Activated CD4-positive, alpha-beta T cell treated with anti-CD3 and anti-CD28 coated beads for 36 hours (primary cell): ENCODE data around the gene CWH43. TPM values are rescaled to one million over a fixed set of nuclear protein-coding genes. Genes with fewer than 3 reads are reported as not detected.

Experiments
- ATAC-seq: fragments of 200-7000 bp; cut with Tn5 transposase; one replicate; pipeline ENCODE4 v1.10.0; 2021; ENCODE audit warnings: mild to moderate bottlenecking, moderate library complexity
- CTCF ChIA-PET: fragments of 350-600 bp; sonication (Branson Sonifier 250); formaldehyde crosslinking; loops from one replicate; lab custom pipeline; 2021; ENCODE audit warnings: antibody characterized with exemption; lab: Charles Lee
- POLR2A ChIA-PET: fragments of 350-600 bp; sonication (Branson Sonifier 250); formaldehyde crosslinking; loops from one replicate; lab custom pipeline; 2021; ENCODE audit warnings: antibody characterized with exemption, inconsistent platforms; lab: Charles Lee
- DNase-seq: peaks from one replicate; pipeline ENCODE4 v3.0.0-alpha.2; 2020
- H3K27ac Mint-ChIP-seq: one replicate; pipeline ENCODE4 v1.8.0; 2021; ENCODE audit warnings: mixed read lengths
- H3K27me3 Mint-ChIP-seq: one replicate; pipeline ENCODE4 v1.8.0; 2021; ENCODE audit warnings: mixed read lengths
- H3K36me3 Mint-ChIP-seq: one replicate; pipeline ENCODE4 v1.8.0; 2021; ENCODE audit warnings: low read depth, mixed read lengths
- H3K4me1 Mint-ChIP-seq: one replicate; pipeline ENCODE4 v1.8.0; 2021; ENCODE audit warnings: mixed read lengths
- H3K4me3 Mint-ChIP-seq: one replicate; pipeline ENCODE4 v1.8.0; 2021; ENCODE audit warnings: mild to moderate bottlenecking, moderate library complexity, mixed read lengths
- H3K9me3 Mint-ChIP-seq: one replicate; pipeline ENCODE4 v1.8.0; 2021; ENCODE audit warnings: low read depth, mixed read lengths
- intact Hi-C, 2 experiments: fragments of 100-400 bp; cut with DNase I in 1 of 2; cut with micrococcal nuclease in 1 of 2; formaldehyde crosslinking; loops; one replicate each; pipeline versions ENCODE4 v1.14.2 to v1.15.1; 2022 to 2024; cut with DNase I, micrococcal nuclease
- total RNA-seq, 2 experiments: library from RNA; stranded (reverse); gene quantifications; one replicate each; pipeline ENCODE4 v1.2.3, GENCODE V29; 2021

The CWH43 gene
- total RNA-seq = not detected

DNA sequence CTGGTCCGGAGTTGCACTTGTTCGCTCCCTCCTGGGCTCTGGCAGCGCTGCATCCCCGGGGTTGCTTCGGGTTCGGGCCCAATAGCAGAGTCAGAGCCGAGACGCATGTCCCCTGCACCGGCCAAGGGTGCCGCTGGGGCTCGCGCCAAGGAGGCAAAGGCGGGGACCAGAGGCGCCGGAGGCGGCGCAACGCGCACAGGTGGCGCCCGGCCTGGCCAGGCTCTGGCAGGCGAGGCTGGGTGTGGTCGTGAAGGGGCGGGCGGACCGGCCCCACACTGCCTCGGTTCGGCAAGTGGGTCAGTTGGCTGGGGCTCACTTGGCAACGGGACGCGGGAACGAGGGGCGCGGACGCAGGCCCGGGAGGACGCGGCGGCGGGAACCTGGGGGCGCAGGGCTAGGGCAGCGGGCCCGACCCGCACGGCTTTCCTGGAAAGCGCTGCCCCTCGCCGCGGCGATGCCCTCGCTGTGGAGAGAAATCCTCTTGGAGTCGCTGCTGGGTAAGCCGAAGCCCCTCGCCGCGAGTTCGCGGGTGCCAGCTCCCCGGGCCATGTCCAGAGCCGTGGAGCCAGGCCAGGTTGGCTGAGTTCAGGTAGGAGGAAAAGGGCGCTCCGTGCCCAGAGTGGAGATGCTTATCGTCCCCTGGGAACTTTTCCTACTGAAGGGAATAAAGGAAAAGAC lies at the start of gene CWH43:
Gene CWH43, plus strand, starts transcription at position 300 of the 678 bp plus-strand sequence. Its CDS starts 155 bp downstream, at position 455.
- H3K9me3 Mint-ChIP-seq = peaks cover 2% of the 10 kb centered on the region
- no peaks in the 10 kb centered on the region for H3K36me3 Mint-ChIP-seq
- CTCF ChIA-PET = no interaction called here
- H3K27me3 Mint-ChIP-seq = peaks cover 47% of the 10 kb centered on the region
- no peak within 1 kb of the TSS for H3K4me3 Mint-ChIP-seq
- no peak for ATAC-seq
- POLR2A ChIA-PET = no interaction called here
- no peaks in the 10 kb centered on the region for H3K4me1 Mint-ChIP-seq
- intact Hi-C loops = no loop called here
- DNase-seq = peak; percentile 8
- no peak within 1 kb of the TSS for H3K27ac Mint-ChIP-seq

DNA sequence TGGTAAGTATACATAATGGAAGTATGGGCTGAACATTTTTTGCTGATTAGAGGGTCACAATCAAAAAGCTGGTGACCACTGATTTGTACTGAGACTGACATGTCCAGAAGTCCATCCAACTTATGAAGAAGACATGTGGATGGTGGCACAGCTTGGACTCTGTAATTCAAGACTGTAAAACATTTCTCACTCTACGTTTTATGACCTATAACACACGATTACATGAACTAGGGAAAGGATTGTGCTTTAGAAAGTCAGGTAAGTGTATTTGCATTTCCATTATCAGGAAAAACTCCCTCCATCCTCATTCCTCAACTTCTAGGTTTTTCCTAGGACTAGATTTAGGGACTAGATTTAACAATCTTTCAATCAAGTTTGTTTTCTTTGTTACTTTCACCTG lies 49.0 kb upstream of the CWH43 start:
- ChIA-PET CTCF (interaction anchor here (1.4 kb wide), 1 partner anchor 8 kb away, joined by 4 read pairs; no protein-coding TSS in a partner anchor), POLR2A (no interaction called here)
- H3K36me3 Mint-ChIP-seq = no peaks in the 10 kb centered on the region
- no peak for ATAC-seq
- H3K4me1 Mint-ChIP-seq = no peaks in the 10 kb centered on the region
- H3K27ac Mint-ChIP-seq = no peak overlapping the region
- peaks cover 3% of the 10 kb centered on the region for H3K9me3 Mint-ChIP-seq
- DNase-seq = no peak
- intact Hi-C loops = no loop called here
- H3K4me3 Mint-ChIP-seq = no peak overlapping the region
- H3K27me3 Mint-ChIP-seq = no peaks in the 10 kb centered on the region

DNA sequence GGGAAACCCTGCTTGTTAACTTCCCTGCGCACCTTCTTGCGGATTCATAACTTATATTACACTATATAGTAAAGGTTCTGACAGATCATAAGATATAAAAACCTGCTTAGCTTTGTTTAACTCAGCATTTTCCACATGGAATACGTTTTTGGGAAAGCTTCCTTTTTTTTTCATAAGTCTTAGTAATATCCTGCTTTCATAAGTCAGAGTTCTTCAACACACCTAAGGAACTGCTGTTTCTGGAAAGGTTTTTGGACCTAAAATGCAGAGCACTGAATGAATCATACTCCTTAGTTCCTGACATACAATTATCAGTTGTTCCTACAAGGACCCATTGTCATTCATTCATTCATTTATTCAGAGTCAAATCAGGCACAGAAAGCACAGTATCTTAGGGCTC lies 47.2 kb upstream of the CWH43 start:
- Mint-ChIP-seq H3K27me3 (no peaks in the 10 kb centered on the region), H3K4me3 (no peak overlapping the region), H3K4me1 (no peaks in the 10 kb centered on the region), H3K27ac (no peak overlapping the region), H3K9me3 (peaks cover 3% of the 10 kb centered on the region), H3K36me3 (no peaks in the 10 kb centered on the region)
- ATAC-seq (no peak), DNase-seq (no peak)
- POLR2A ChIA-PET = no interaction called here
- intact Hi-C loops = no loop called here
- CTCF ChIA-PET = no interaction called here

DNA sequence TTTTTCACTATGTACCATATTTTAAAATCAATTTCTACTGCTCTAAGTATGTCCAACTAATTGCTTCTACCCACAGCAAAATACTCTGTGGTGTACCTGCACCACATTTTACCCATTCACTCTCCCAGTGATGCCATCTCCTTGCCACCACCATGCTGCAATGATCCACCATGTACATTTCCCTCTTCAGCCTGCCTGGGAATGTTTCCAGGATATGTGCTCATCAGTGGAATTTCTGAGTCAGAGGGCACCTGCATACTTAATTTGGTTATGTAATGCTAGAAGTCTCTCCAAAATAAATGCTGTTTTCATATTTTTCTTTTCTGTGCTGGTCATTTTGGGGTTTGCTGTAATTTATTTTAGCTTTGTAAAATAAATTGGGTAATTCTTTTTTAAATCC lies 46.3 kb upstream of the CWH43 start:
- no peak overlapping the region for H3K4me3 Mint-ChIP-seq
- H3K4me1 Mint-ChIP-seq = peaks cover 8% of the 10 kb centered on the region
- DNase-seq (no peak), ATAC-seq (no peak)
- CTCF ChIA-PET = no interaction called here
- H3K36me3 Mint-ChIP-seq = no peaks in the 10 kb centered on the region
- POLR2A ChIA-PET = no interaction called here
- H3K27ac Mint-ChIP-seq = no peak overlapping the region
- H3K27me3 Mint-ChIP-seq = no peaks in the 10 kb centered on the region
- intact Hi-C loops = no loop called here
- H3K9me3 Mint-ChIP-seq = peaks cover 3% of the 10 kb centered on the region

DNA sequence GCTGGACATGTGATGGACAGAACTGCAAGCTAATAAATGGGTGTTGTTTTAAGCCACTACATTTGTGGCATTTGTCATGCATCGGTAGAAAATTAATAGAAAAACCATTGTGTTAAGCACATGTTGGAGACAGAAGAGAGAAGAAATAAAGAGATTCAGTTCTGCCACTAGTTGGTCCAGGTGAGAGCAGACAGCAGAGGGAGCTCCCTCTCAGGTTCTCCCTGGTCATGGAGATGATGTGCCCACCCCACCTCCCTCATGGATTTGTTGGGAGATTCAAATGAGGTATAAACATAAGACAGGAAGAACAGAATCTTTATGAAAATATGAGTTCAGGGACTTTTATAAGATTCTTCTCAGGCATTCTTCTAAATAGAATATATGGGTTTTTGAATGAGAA lies 42.7 kb upstream of the CWH43 start:
- intact Hi-C loops = no loop called here
- peaks cover 14% of the 10 kb centered on the region for H3K4me1 Mint-ChIP-seq
- ChIA-PET CTCF (no interaction called here), POLR2A (no interaction called here)
- DNase-seq (peak; percentile 34), ATAC-seq (no peak)
- H3K36me3 Mint-ChIP-seq = no peaks in the 10 kb centered on the region
- no peak overlapping the region for H3K4me3 Mint-ChIP-seq
- H3K27ac Mint-ChIP-seq = no peak overlapping the region
- no peaks in the 10 kb centered on the region for H3K27me3 Mint-ChIP-seq
- H3K9me3 Mint-ChIP-seq = no peaks in the 10 kb centered on the region

DNA sequence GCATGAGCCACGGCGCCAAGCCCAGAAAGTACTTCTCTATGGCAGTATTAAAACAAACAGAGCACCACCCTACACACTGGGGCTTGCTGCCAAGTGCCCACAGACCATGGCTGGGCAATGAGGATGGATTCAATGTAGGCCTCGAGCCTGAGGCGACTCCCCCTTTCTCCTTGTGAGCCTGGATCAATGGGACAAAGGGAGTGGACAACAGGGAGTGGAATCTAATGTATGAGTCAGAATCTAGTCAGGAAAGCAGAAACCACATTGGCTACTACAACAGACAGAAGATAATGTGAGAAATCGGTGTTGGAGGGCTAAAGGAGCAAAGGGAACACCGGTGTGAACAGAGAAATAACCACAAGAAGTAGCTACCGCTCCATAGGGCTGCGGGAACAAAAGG lies 41.8 kb upstream of the CWH43 start:
- H3K27me3 Mint-ChIP-seq = no peaks in the 10 kb centered on the region
- H3K27ac Mint-ChIP-seq = no peak overlapping the region
- ATAC-seq (peak; percentile 24), DNase-seq (peak; percentile 10)
- ChIA-PET CTCF (interaction anchor here (0.7 to 1.6 kb wide), 15 partner anchors 8 to 366 kb away, joined by 3 to 16 read pairs (median 4); no protein-coding TSS in a partner anchor), POLR2A (interaction anchor here (0.7 kb wide), 1 partner anchor 215 kb away, joined by 4 read pairs; no protein-coding TSS in a partner anchor)
- H3K9me3 Mint-ChIP-seq = no peaks in the 10 kb centered on the region
- intact Hi-C loops = loop anchor here in 1 of 2 experiments (2.0 kb wide), 1 partner anchor 33 kb away; no protein-coding TSS in a partner anchor
- H3K4me1 Mint-ChIP-seq = peaks cover 14% of the 10 kb centered on the region
- no peak overlapping the region for H3K4me3 Mint-ChIP-seq
- no peaks in the 10 kb centered on the region for H3K36me3 Mint-ChIP-seq

DNA sequence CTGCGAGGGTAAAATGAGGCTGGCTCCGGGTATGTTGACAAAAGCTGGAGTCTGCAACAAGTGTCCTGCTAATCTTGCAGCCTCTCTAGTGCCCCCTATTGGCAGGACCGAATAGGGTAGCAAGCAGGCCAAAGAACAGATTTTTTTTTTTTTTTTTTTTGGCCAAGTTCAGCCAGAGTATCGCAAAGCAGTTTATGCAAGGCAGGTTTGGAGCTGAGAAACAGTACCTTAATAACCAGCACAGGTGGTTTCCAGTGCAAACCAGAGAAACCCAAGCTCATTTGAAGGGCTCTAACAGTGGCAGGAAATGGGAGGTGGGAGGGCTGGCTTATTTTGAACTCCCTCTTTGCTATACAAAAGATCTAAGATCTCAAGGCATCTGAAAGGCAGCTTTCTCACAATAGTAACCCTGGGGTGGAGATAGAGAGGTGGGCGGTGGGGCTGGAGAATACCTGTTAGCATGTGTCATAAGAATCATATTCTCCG lies 41.3 kb upstream of the CWH43 start:
- CTCF ChIA-PET = interaction anchor here (0.6 to 1.6 kb wide), 23 partner anchors 8 to 690 kb away, joined by 3 to 16 read pairs (median 4); no protein-coding TSS in a partner anchor
- ATAC-seq (peak; percentile 77), DNase-seq (peak; percentile 80)
- no peaks in the 10 kb centered on the region for H3K36me3 Mint-ChIP-seq
- H3K4me1 Mint-ChIP-seq = peaks cover 14% of the 10 kb centered on the region
- no peaks in the 10 kb centered on the region for H3K9me3 Mint-ChIP-seq
- no peak overlapping the region for H3K4me3 Mint-ChIP-seq
- intact Hi-C loops = loop anchor here in 1 of 2 experiments (2.0 kb wide), 1 partner anchor 34 kb away; no protein-coding TSS in a partner anchor
- no peaks in the 10 kb centered on the region for H3K27me3 Mint-ChIP-seq
- POLR2A ChIA-PET = interaction anchor here (0.7 kb wide), 1 partner anchor 216 kb away, joined by 4 read pairs; no protein-coding TSS in a partner anchor
- H3K27ac Mint-ChIP-seq = no peak overlapping the region

DNA sequence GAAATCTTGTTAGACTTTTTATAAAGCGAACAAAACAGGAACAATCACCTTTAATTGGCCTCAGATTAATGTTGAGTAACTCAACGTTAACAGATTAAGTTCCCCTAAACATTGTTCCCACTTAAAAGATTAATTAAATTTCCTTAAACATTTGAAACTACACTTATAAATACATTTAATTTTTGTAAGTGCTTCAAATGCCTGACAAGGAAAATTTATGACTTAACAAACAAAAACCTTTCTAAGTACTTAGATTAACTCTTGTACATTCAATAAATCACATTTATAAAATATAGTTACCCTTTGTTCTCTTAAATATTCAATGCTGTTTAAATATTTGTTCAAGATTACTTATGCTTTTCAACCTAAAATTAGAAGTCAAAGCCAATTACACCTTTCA lies 40.1 kb upstream of the CWH43 start:
- H3K27ac Mint-ChIP-seq = no peak overlapping the region
- intact Hi-C loops = loop anchor here in 1 of 2 experiments (2.0 kb wide), 1 partner anchor 35 kb away; no protein-coding TSS in a partner anchor
- CTCF ChIA-PET = no interaction called here

DNA sequence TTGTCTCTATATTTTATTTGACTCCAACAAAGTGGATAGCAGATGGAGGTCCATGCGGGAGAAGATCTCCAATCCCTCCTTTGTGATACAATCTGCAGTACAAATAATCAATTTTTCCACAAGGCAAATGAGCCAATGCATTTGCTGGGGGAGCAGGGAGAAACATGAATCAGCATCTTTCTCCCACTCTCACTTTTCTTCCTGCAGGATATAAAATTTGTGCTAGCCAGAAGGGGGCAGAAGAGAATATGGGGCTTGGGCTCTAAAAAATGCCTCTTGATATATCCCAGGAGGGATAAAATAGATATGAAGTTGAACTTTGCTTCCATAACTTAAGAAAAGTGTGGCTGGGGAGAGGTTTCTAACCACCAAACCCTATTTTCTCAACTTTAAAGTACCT lies 38.3 kb upstream of the CWH43 start:
- no peak overlapping the region for H3K27ac Mint-ChIP-seq
- peaks cover 3% of the 10 kb centered on the region for H3K9me3 Mint-ChIP-seq
- DNase-seq (no peak), ATAC-seq (no peak)
- CTCF ChIA-PET = interaction anchor here (1.4 kb wide), 1 partner anchor 14 kb away, joined by 5 read pairs; no protein-coding TSS in a partner anchor
- POLR2A ChIA-PET = no interaction called here
- H3K27me3 Mint-ChIP-seq = no peaks in the 10 kb centered on the region
- no peaks in the 10 kb centered on the region for H3K36me3 Mint-ChIP-seq
- intact Hi-C loops = no loop called here
- H3K4me1 Mint-ChIP-seq = peaks cover 14% of the 10 kb centered on the region
- no peak overlapping the region for H3K4me3 Mint-ChIP-seq

More for the DNA sequence above, 40.1 kb upstream of the CWH43 start:
- ATAC-seq (no peak), DNase-seq (no peak)
- Mint-ChIP-seq H3K4me1 (peaks cover 14% of the 10 kb centered on the region), H3K27me3 (no peaks in the 10 kb centered on the region), H3K36me3 (no peaks in the 10 kb centered on the region), H3K9me3 (no peaks in the 10 kb centered on the region), H3K4me3 (no peak overlapping the region)
- POLR2A ChIA-PET = no interaction called here

DNA sequence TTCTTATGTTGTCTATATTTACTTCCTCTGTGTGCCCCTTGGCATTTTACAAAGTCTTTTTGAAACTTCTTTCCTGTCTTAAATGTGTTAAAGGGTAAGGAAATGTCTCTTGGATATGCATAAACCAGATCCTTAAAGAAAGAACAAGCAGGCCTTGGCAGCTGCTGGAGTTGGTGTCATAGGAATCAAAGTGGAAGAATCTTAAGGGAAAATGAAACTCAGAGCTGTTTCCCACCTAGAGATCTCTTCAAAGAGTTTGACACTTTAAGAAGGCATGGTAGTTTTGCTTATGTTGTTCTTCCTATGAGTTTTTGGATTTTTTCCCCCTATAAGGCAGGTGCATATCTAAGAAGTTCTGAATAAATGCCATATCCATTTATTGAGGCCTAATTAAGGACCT lies 37.0 kb upstream of the CWH43 start:
- Mint-ChIP-seq H3K4me1 (peaks cover 14% of the 10 kb centered on the region), H3K4me3 (no peak overlapping the region), H3K27me3 (no peaks in the 10 kb centered on the region), H3K36me3 (no peaks in the 10 kb centered on the region), H3K9me3 (peaks cover 3% of the 10 kb centered on the region), H3K27ac (no peak overlapping the region)
- intact Hi-C loops = no loop called here
- ChIA-PET POLR2A (interaction anchor here (0.6 kb wide), 1 partner anchor 57 kb away, joined by 3 read pairs; no protein-coding TSS in a partner anchor), CTCF (no interaction called here)
- DNase-seq (no peak), ATAC-seq (no peak)

DNA sequence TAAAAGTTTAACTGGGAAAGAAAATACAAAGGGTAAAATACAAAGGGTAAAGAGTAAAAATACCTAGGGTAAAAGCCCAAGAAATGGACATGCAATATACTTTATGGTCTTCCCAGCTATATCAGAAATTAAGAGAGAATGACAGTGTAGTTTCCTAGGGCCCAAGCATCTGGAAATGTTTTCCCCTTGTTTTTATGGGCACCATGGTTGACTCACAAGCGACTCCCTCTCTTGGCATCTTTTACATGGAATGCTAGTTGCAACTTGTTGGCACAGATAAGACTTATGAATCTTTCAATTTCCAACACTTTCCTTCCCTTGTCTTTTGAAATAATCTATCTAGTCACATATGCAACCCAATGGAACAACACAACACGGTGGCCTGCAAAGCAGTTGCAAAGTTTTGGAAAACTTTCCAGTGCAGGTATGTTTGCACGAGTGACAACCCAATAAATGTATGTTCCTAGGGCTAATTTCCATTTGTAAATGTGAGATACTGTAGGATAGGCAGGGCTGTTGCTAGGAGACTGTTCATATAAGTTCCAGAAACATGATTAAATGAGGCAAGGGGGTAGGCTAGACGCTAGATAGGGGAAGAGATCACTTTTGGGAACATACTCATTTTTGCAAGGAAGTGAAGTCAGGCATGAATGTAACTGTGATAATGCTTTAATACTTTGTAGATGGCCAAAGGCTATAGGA lies 36.4 kb upstream of the CWH43 start:
- Mint-ChIP-seq H3K27me3 (no peaks in the 10 kb centered on the region), H3K27ac (no peak overlapping the region), H3K4me1 (peaks cover 8% of the 10 kb centered on the region), H3K9me3 (peaks cover 3% of the 10 kb centered on the region), H3K4me3 (no peak overlapping the region), H3K36me3 (no peaks in the 10 kb centered on the region)
- intact Hi-C loops = no loop called here
- ATAC-seq (no peak), DNase-seq (no peak)
- ChIA-PET POLR2A (interaction anchor here (0.6 kb wide), 1 partner anchor 57 kb away, joined by 3 read pairs; no protein-coding TSS in a partner anchor), CTCF (interaction anchor here (1.1 kb wide), 1 partner anchor 17 kb away, joined by 3 read pairs; no protein-coding TSS in a partner anchor)
